ENCODE data around the gene SUDS3. TPM values are rescaled to one million over a fixed set of nuclear protein-coding genes. Genes with fewer than 3 reads are reported as not detected.
"Not testable (repeated sequence)": the region's sequence is repeated elsewhere in the genome, so short reads cannot be mapped to it uniquely, and the experiment has no call there.

SUDS3 gene
- polyA plus RNA-seq, 4 donors: 42.5 to 54.7 (median 50.1) TPM

GRCh38 chr12:118391424-118391823 is 15.1 kb downstream of the SUDS3 start:
- DNase-seq (ENCODE audit: low read depth in 4 of 4, low spot score in 3 of 4): no peak

- no peak for DNase-seq (ENCODE audit: low read depth in 4 of 4, low spot score in 3 of 4)
Observed at GRCh38 chr12:118391836-118392235, 15.5 kb downstream of the SUDS3 start.

- DNase-seq (ENCODE audit: low read depth in 4 of 4, low spot score in 3 of 4): no peak
Observed at GRCh38 chr12:118397708-118398440, 21.5 kb downstream of the SUDS3 start.

- DNase-seq (ENCODE audit: low read depth in 4 of 4, low spot score in 3 of 4): no peak
Observed at GRCh38 chr12:118398524-118398923, 22.2 kb downstream of the SUDS3 start.

GRCh38 chr12:118398940-118399339 is 22.6 kb downstream of the SUDS3 start:
- DNase-seq (ENCODE audit: low read depth in 4 of 4, low spot score in 3 of 4): no peak

- DNase-seq (ENCODE audit: low read depth in 4 of 4, low spot score in 3 of 4): no peak
Observed at GRCh38 chr12:118402251-118402650, 25.9 kb downstream of the SUDS3 start.

- peak; percentile 15 to 45 (median 34) for DNase-seq (ENCODE audit: low read depth in 4 of 4, low spot score in 3 of 4)
Observed at GRCh38 chr12:118404876-118405521, 28.6 kb downstream of the SUDS3 start.

- not testable (repeated sequence) for DNase-seq (ENCODE audit: low read depth in 4 of 4, low spot score in 3 of 4)
Observed at GRCh38 chr12:118408241-118408640, 31.9 kb downstream of the SUDS3 start.

GRCh38 chr12:118409834-118410233 is 33.5 kb downstream of the SUDS3 start:
- no peak for DNase-seq (ENCODE audit: low read depth in 4 of 4, low spot score in 3 of 4)

GRCh38 chr12:118417942-118418341 is 41.6 kb downstream of the SUDS3 start:
- no peak for DNase-seq (ENCODE audit: low read depth in 4 of 4, low spot score in 3 of 4)

GRCh38 chr12:118418385-118419057 is 42.2 kb downstream of the SUDS3 start:
- no peak for DNase-seq (ENCODE audit: low read depth in 4 of 4, low spot score in 3 of 4)

- DNase-seq (ENCODE audit: low read depth in 4 of 4, low spot score in 3 of 4): no peak
Observed at GRCh38 chr12:118420673-118421072, 44.3 kb downstream of the SUDS3 start.

GRCh38 chr12:118424884-118425283 is 48.5 kb downstream of the SUDS3 start:
- no peak for DNase-seq (ENCODE audit: low read depth in 4 of 4, low spot score in 3 of 4)

- DNase-seq (ENCODE audit: low read depth in 4 of 4, low spot score in 3 of 4): no peak
Observed at GRCh38 chr12:118425364-118425763, 49.0 kb downstream of the SUDS3 start.

GRCh38 chr12:118427819-118428218 is 51.5 kb downstream of the SUDS3 start:
- no peak for DNase-seq (ENCODE audit: low read depth in 4 of 4, low spot score in 3 of 4)

GRCh38 chr12:118428643-118429042 is 52.3 kb downstream of the SUDS3 start:
- DNase-seq (ENCODE audit: low read depth in 4 of 4, low spot score in 3 of 4): no peak

GRCh38 chr12:118429688-118430383 is 53.5 kb downstream of the SUDS3 start:
- no peak for DNase-seq (ENCODE audit: low read depth in 4 of 4, low spot score in 3 of 4)

GRCh38 chr12:118430516-118430915 is 54.2 kb downstream of the SUDS3 start:
- DNase-seq (ENCODE audit: low read depth in 4 of 4, low spot score in 3 of 4): no peak

- DNase-seq (ENCODE audit: low read depth in 4 of 4, low spot score in 3 of 4): no peak
Observed at GRCh38 chr12:118432812-118433545, 56.6 kb downstream of the SUDS3 start.

GRCh38 chr12:118436002-118436730 is 59.8 kb downstream of the SUDS3 start:
- DNase-seq (ENCODE audit: low read depth in 4 of 4, low spot score in 3 of 4): no peak

Measured in right renal pelvis (tissue), 4 donors.